Measurements from ENCODE around the gene MAP4K1. TPM values are rescaled to one million over a fixed set of nuclear protein-coding genes. Genes with fewer than 3 reads are reported as not detected.

The MAP4K1 gene
- total RNA-seq, 2 experiments from 2014 or later, result 374 to 383 TPM

GRCh38 chr19:38660724-38661123, 43.0 kb upstream of the MAP4K1 start:
- Mint-ChIP-seq H3K36me3 (ENCODE audit: low read depth) (peaks cover 66% of the 10 kb centered on the region), H3K4me3 (no peak overlapping the region), H3K27me3 (no peaks in the 10 kb centered on the region), H3K27ac (no peak overlapping the region), H3K4me1 (peaks cover 87% of the 10 kb centered on the region), H3K9me3 (no peaks in the 10 kb centered on the region)
- ChIA-PET POLR2A (no interaction called here), CTCF (interaction anchor here (1.3 kb wide), 1 partner anchor 26 kb away, joined by 5 read pairs; no protein-coding TSS in a partner anchor)
- no peak for DNase-seq

- Mint-ChIP-seq H3K4me1 (peaks cover 90% of the 10 kb centered on the region), H3K27ac (peak overlapping the region; percentile 87), H3K9me3 (no peaks in the 10 kb centered on the region), H3K4me3 (no peak overlapping the region), H3K36me3 (ENCODE audit: low read depth) (peaks cover 79% of the 10 kb centered on the region), H3K27me3 (no peaks in the 10 kb centered on the region)
- ChIA-PET CTCF (interaction anchor here (1.2 to 1.8 kb wide), 3 partner anchors 11 to 256 kb away, joined by 3 to 8 read pairs (median 5); partner anchors contain the start of gene FAM98C), POLR2A (interaction anchor here (0.9 to 1.6 kb wide), 6 partner anchors 10 to 183 kb away, joined by 3 to 5 read pairs (median 4); partner anchors contain the start of gene ACTN4)
- no peak for DNase-seq
These were observed 40.9 kb upstream of the MAP4K1 start for GRCh38 chr19:38658462-38659306.

- no peaks in the 10 kb centered on the region for H3K27me3 Mint-ChIP-seq
These were observed 40.0 kb upstream of the MAP4K1 start for GRCh38 chr19:38657633-38658222.

GRCh38 chr19:38656171-38656981, 38.6 kb upstream of the MAP4K1 start:
- CTCF ChIA-PET, result interaction anchor here (0.9 to 1.9 kb wide), 8 partner anchors 13 to 274 kb away, joined by 3 to 8 read pairs (median 3); partner anchors contain the start of genes MRPS12 and SARS2
- Mint-ChIP-seq H3K4me1 (peaks cover 94% of the 10 kb centered on the region), H3K4me3 (peak overlapping the region; percentile 54), H3K9me3 (no peaks in the 10 kb centered on the region), H3K27ac (peak overlapping the region; percentile 87), H3K27me3 (no peaks in the 10 kb centered on the region), H3K36me3 (ENCODE audit: low read depth) (peaks cover 79% of the 10 kb centered on the region)
- POLR2A ChIA-PET, result interaction anchor here (1.1 to 2.7 kb wide), 6 partner anchors 8 to 38 kb away, joined by 3 to 12 read pairs (median 4); partner anchors contain the start of genes ACTN4 and EIF3K
- DNase-seq, result no peak

More at GRCh38 chr19:38657633-38658222, 40.0 kb upstream of the MAP4K1 start:
- Mint-ChIP-seq H3K36me3 (ENCODE audit: low read depth) (peaks cover 78% of the 10 kb centered on the region), H3K27ac (peak overlapping the region; percentile 87), H3K9me3 (no peaks in the 10 kb centered on the region), H3K4me1 (peaks cover 90% of the 10 kb centered on the region), H3K4me3 (no peak overlapping the region)
- ChIA-PET CTCF (interaction anchor here (0.9 to 1.9 kb wide), 4 partner anchors 12 to 191 kb away, joined by 3 to 8 read pairs (median 4); no protein-coding TSS in a partner anchor), POLR2A (interaction anchor here (1.1 to 2.7 kb wide), 4 partner anchors 9 to 39 kb away, joined by 3 to 12 read pairs (median 4); partner anchors contain the start of gene EIF3K)
- DNase-seq, result no peak

GRCh38 chr19:38655148-38655824, 37.5 kb upstream of the MAP4K1 start:
- no peaks in the 10 kb centered on the region for H3K27me3 Mint-ChIP-seq
- CTCF ChIA-PET, result interaction anchor here (1.1 to 2.2 kb wide), 4 partner anchors 21 to 275 kb away, joined by 3 to 5 read pairs (median 3); partner anchors contain the start of genes MRPS12 and SARS2
- peak overlapping the region; percentile 55 for H3K4me3 Mint-ChIP-seq
- H3K4me1 Mint-ChIP-seq, result peaks cover 98% of the 10 kb centered on the region
- DNase-seq, result peak; percentile 50
- POLR2A ChIA-PET, result interaction anchor here (1.3 to 2.7 kb wide), 2 partner anchors 14 to 26 kb away, joined by 4 to 12 read pairs; no protein-coding TSS in a partner anchor
- peaks cover 71% of the 10 kb centered on the region for H3K36me3 Mint-ChIP-seq (ENCODE audit: low read depth)
- H3K27ac Mint-ChIP-seq, result peak overlapping the region; percentile 87
- H3K9me3 Mint-ChIP-seq, result no peaks in the 10 kb centered on the region

GRCh38 chr19:38654628-38655055, 36.9 kb upstream of the MAP4K1 start:
- no peaks in the 10 kb centered on the region for H3K27me3 Mint-ChIP-seq
- DNase-seq, result no peak
- peaks cover 99% of the 10 kb centered on the region for H3K4me1 Mint-ChIP-seq
- POLR2A ChIA-PET, result no interaction called here
- peaks cover 77% of the 10 kb centered on the region for H3K36me3 Mint-ChIP-seq (ENCODE audit: low read depth)
- peak overlapping the region; percentile 87 for H3K27ac Mint-ChIP-seq
- CTCF ChIA-PET, result interaction anchor here (1.1 to 2.2 kb wide), 2 partner anchors 20 to 141 kb away, joined by 3 to 5 read pairs; no protein-coding TSS in a partner anchor
- H3K9me3 Mint-ChIP-seq, result no peaks in the 10 kb centered on the region
- peak overlapping the region; percentile 25 for H3K4me3 Mint-ChIP-seq

GRCh38 chr19:38653028-38653571, 35.3 kb upstream of the MAP4K1 start:
- no peaks in the 10 kb centered on the region for H3K9me3 Mint-ChIP-seq
- CTCF ChIA-PET, result interaction anchor here (0.5 to 2.2 kb wide), 5 partner anchors 16 to 277 kb away, joined by 3 to 6 read pairs (median 3); partner anchors contain the start of genes FAM98C, MRPS12 and SARS2
- H3K4me1 Mint-ChIP-seq, result peaks cover 95% of the 10 kb centered on the region
- H3K27me3 Mint-ChIP-seq, result no peaks in the 10 kb centered on the region
- POLR2A ChIA-PET, result no interaction called here
- peak overlapping the region; percentile 37 for H3K27ac Mint-ChIP-seq
- no peak overlapping the region for H3K4me3 Mint-ChIP-seq
- no peak for DNase-seq
- peaks cover 77% of the 10 kb centered on the region for H3K36me3 Mint-ChIP-seq (ENCODE audit: low read depth)

GRCh38 chr19:38650911-38651584, 33.3 kb upstream of the MAP4K1 start:
- CTCF ChIA-PET, result no interaction called here
- Mint-ChIP-seq H3K27ac (peak overlapping the region; percentile 23), H3K27me3 (no peaks in the 10 kb centered on the region), H3K36me3 (ENCODE audit: low read depth) (peaks cover 61% of the 10 kb centered on the region), H3K9me3 (no peaks in the 10 kb centered on the region), H3K4me1 (peaks cover 78% of the 10 kb centered on the region), H3K4me3 (peak overlapping the region; percentile 41)
- DNase-seq, result no peak
- POLR2A ChIA-PET, result interaction anchor here (1.5 to 5.2 kb wide), 2 partner anchors 13 kb away, joined by 4 to 30 read pairs; no protein-coding TSS in a partner anchor

GRCh38 chr19:38650172-38650775, 32.5 kb upstream of the MAP4K1 start:
- peaks cover 70% of the 10 kb centered on the region for H3K4me1 Mint-ChIP-seq
- peaks cover 55% of the 10 kb centered on the region for H3K36me3 Mint-ChIP-seq (ENCODE audit: low read depth)
- H3K27ac Mint-ChIP-seq, result peak overlapping the region; percentile 80
- H3K27me3 Mint-ChIP-seq, result no peaks in the 10 kb centered on the region
- no peaks in the 10 kb centered on the region for H3K9me3 Mint-ChIP-seq
- no peak for DNase-seq
- ChIA-PET CTCF (interaction anchor here (2.0 kb wide), 1 partner anchor 16 kb away, joined by 4 read pairs; no protein-coding TSS in a partner anchor), POLR2A (interaction anchor here (1.5 to 5.2 kb wide), 4 partner anchors 12 to 31 kb away, joined by 4 to 30 read pairs (median 16); no protein-coding TSS in a partner anchor)
- H3K4me3 Mint-ChIP-seq, result peak overlapping the region; percentile 89

GRCh38 chr19:38649305-38650171, 31.8 kb upstream of the MAP4K1 start:
- POLR2A ChIA-PET, result interaction anchor here (1.1 to 5.2 kb wide), 11 partner anchors 8 to 85 kb away, joined by 3 to 30 read pairs (median 7); partner anchors contain the start of gene EIF3K
- H3K36me3 Mint-ChIP-seq (ENCODE audit: low read depth), result peaks cover 47% of the 10 kb centered on the region
- no peak for DNase-seq
- peak overlapping the region; percentile 89 for H3K4me3 Mint-ChIP-seq
- no peaks in the 10 kb centered on the region for H3K27me3 Mint-ChIP-seq
- peaks cover 63% of the 10 kb centered on the region for H3K4me1 Mint-ChIP-seq
- H3K27ac Mint-ChIP-seq, result peak overlapping the region; percentile 80
- CTCF ChIA-PET, result interaction anchor here (1.3 to 2.0 kb wide), 2 partner anchors 12 to 15 kb away, joined by 4 to 6 read pairs; no protein-coding TSS in a partner anchor
- H3K9me3 Mint-ChIP-seq, result no peaks in the 10 kb centered on the region

All from activated CD4-positive, alpha-beta memory T cell treated with anti-CD3 and anti-CD28 coated beads, Interleukin-2, amount 10 ng/mL, durations not matched to agents 7 days and 5 days (primary cell).